Activated CD4-positive, alpha-beta memory T cell treated with anti-CD3 and anti-CD28 coated beads for 36 hours (primary cell): ENCODE measurements around the gene LASP1. TPM values are rescaled to one million over a fixed set of nuclear protein-coding genes. Genes with fewer than 3 reads are reported as not detected.

Source experiments
- microRNA-seq: library from miRNA; unstranded; fragments of <30 nt; microRNA quantifications from one replicate; pipeline ENCODE4 v1.2.0, GENCODE V29; 2022; ENCODE audit warnings: borderline number of aligned reads, borderline microRNAs expressed, borderline replicate concordance
- total RNA-seq, 2 experiments: library from RNA; stranded (reverse); gene quantifications; one replicate each; pipeline ENCODE4 v1.2.3, GENCODE V29; 2021

LASP1 gene
- total RNA-seq, 2 experiments from 2014 or later: 134 to 139 TPM

Small RNA genes within 50 kb of the gene (microRNA-seq; reads per million reads assigned to microRNA genes)
- gene MIR4727: not detected
- gene MIR6779: not detected

Other genes with a start within 250 kb of the LASP1 start
- 10 to 100 TPM; 37.1 to 38.0 TPM for gene EPOP, start 195.1 kb upstream of the LASP1 start, total RNA-seq
- 100 to 1,000 TPM; 204 to 221 TPM for gene MLLT6, start 164.8 kb upstream of the LASP1 start, total RNA-seq
- 10 to 100 TPM; 54.7 to 59.1 TPM for gene CISD3, start 139.7 kb upstream of the LASP1 start, total RNA-seq
- gene PCGF2, start 121.7 kb upstream of the LASP1 start, total RNA-seq: 1 to 10 TPM; 3.4 to 4.2 TPM
- 100 to 1,000 TPM; 335 to 348 TPM for gene PSMB3, start 117.3 kb upstream of the LASP1 start, total RNA-seq
- 10 to 100 TPM; 37.8 to 37.9 TPM for gene PIP4K2B, start 70.5 kb upstream of the LASP1 start, total RNA-seq
- gene CWC25, start 44.7 kb upstream of the LASP1 start, total RNA-seq: 10 to 100 TPM; 21.1 to 21.5 TPM
- gene RPL23, start 16.3 kb upstream of the LASP1 start, total RNA-seq: 1,000 to 10,000 TPM; 1,774 to 1,791 TPM
- gene FBXO47, start 97.3 kb downstream of the LASP1 start, total RNA-seq: not detected